IPS-20b (cell line): Measurements from ENCODE around the gene TNFRSF18.
"Not testable (repeated sequence)": the region's sequence is repeated elsewhere in the genome, so short reads cannot be mapped to it uniquely, and the experiment has no call there.

Experiments used
- H3K27ac ChIP-seq: one replicate; pipeline ENCODE4 v1.5.1; 2013; ENCODE audit warnings: low read length
- H3K27me3 ChIP-seq: 2 replicates; pipeline ENCODE4 v1.6.1; 2013; ENCODE audit warnings: mild to moderate bottlenecking, low read length, inconsistent platforms; ENCODE audit not compliant: insufficient read depth
- H3K36me3 ChIP-seq: 2 replicates; pipeline ENCODE4 v1.6.1; 2013; ENCODE audit warnings: low read depth, mild to moderate bottlenecking, inconsistent platforms, low read length, moderate library complexity; ENCODE audit not compliant: insufficient read depth
- H3K4me1 ChIP-seq: 2 replicates; pipeline ENCODE4 v1.6.1; 2013; ENCODE audit warnings: mild to moderate bottlenecking, control low read depth, inconsistent platforms, low read length, moderate library complexity; ENCODE audit not compliant: insufficient read depth
- H3K4me3 ChIP-seq: 2 replicates; pipeline ENCODE4 v1.5.1; 2013; ENCODE audit warnings: mild to moderate bottlenecking, low read length, inconsistent platforms
- H3K9ac ChIP-seq: 2 replicates; pipeline ENCODE4 v1.6.1; 2013; ENCODE audit warnings: low read depth, mild to moderate bottlenecking, inconsistent platforms, low read length, moderate library complexity
- H3K9me3 ChIP-seq: 2 replicates; pipeline ENCODE4 v1.6.1; 2013; ENCODE audit warnings: mild to moderate bottlenecking, low read depth, low read length, inconsistent platforms; ENCODE audit not compliant: insufficient read depth

The TNFRSF18 gene

GRCh38 chr1:1196431-1197187 is 9.8 kb downstream of the TNFRSF18 start:
- H3K9me3 ChIP-seq: peaks cover 17% of the 10 kb centered on the region
- no peak overlapping the region for H3K27ac ChIP-seq
- no peak overlapping the region for H3K9ac ChIP-seq
- no peaks in the 10 kb centered on the region for H3K36me3 ChIP-seq
- H3K27me3 ChIP-seq: peaks cover 11% of the 10 kb centered on the region
- H3K4me1 ChIP-seq: no peaks in the 10 kb centered on the region
- no peak overlapping the region for H3K4me3 ChIP-seq

- H3K9me3 ChIP-seq: peaks cover 24% of the 10 kb centered on the region
- peaks cover 11% of the 10 kb centered on the region for H3K27me3 ChIP-seq
- not testable (repeated sequence) for H3K4me3 ChIP-seq, H3K36me3 ChIP-seq, H3K4me1 ChIP-seq, H3K9ac ChIP-seq, H3K27ac ChIP-seq
Observed at GRCh38 chr1:1195726-1196125, 10.7 kb downstream of the TNFRSF18 start.

DNA sequence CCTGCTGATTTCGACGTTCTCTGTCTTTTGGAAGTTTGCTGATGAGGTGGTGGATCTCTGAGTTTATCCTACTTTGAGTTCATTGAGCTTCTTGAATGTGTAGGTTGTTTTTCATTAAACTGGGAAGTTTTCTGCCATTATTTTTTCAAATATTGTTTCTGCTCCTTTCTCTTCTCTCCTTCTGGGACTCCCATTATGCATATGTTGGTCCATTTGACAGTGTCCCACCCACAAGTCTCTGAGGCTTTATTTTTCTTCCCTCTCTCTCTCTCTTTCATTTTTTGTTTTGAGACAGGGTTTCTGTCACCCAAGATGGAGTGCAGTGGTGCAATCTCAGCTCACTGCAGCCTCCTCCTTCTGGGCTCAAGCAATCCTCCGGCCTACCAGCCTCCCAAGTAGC is 11.7 kb downstream of the TNFRSF18 start:
- no peak overlapping the region for H3K4me3 ChIP-seq
- H3K27me3 ChIP-seq: peaks cover 1% of the 10 kb centered on the region; the same call in 1 of the 2 replicates
- peaks cover 28% of the 10 kb centered on the region for H3K9me3 ChIP-seq
- H3K4me1 ChIP-seq: no peaks in the 10 kb centered on the region
- H3K36me3 ChIP-seq: no peaks in the 10 kb centered on the region
- no peak overlapping the region for H3K9ac ChIP-seq
- no peak overlapping the region for H3K27ac ChIP-seq

DNA sequence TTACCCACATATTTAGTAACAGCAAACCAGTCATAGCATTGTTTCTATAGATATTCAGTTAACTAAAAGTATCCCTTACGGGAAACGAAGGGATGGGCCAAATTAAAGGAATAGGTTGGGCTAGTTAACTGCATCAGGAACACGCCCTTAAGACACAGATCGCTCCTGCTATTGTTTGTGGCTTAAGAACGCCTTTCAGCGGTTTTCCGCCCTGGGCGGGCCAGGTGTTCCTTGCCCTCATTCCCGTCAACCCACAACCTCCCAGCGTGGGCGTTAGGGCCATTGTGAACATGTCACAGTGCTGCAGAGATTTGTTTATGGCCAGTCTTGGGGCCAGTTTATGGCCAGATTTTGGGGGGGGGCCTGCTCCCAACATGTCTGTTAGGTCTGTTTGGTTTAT is 14.7 kb downstream of the TNFRSF18 start:
- no peaks in the 10 kb centered on the region for H3K4me1 ChIP-seq
- no peaks in the 10 kb centered on the region for H3K36me3 ChIP-seq
- no peaks in the 10 kb centered on the region; the same call in 1 of the 2 replicates for H3K27me3 ChIP-seq
- H3K9ac ChIP-seq: no peak overlapping the region
- H3K9me3 ChIP-seq: peaks cover 28% of the 10 kb centered on the region
- no peak overlapping the region for H3K4me3 ChIP-seq
- no peak overlapping the region for H3K27ac ChIP-seq

- Histone ChIP-seq H3K27ac (no peak overlapping the region), H3K9ac (no peak overlapping the region), H3K4me1 (no peaks in the 10 kb centered on the region), H3K27me3 (no peaks in the 10 kb centered on the region; the same call in 1 of the 2 replicates), H3K4me3 (no peak overlapping the region), H3K9me3 (peaks cover 24% of the 10 kb centered on the region), H3K36me3 (no peaks in the 10 kb centered on the region)
Observed at GRCh38 chr1:1189111-1189510, 17.3 kb downstream of the TNFRSF18 start.

DNA sequence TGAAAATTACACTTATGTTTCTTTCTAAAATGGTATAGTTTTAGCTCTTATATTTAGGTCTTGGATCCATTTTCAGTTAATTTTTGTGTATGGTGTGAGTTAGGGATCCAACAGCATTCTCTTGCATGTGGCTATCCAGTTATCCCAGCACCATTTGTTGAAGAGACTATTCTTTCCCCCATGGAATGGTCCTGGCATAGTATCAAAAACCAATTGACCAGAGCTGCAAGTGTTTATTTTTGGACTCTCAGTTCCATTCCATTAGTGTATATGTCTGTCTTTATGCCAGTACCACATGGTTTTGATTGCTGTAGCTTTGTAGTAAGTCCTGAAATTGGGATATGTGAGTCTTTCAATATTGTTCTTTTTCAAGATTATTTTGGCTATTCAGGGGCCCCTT is 18.5 kb downstream of the TNFRSF18 start:
- Histone ChIP-seq H3K36me3 (no peaks in the 10 kb centered on the region), H3K9ac (no peak overlapping the region), H3K4me1 (no peaks in the 10 kb centered on the region), H3K9me3 (peaks cover 20% of the 10 kb centered on the region), H3K27ac (no peak overlapping the region), H3K27me3 (no peaks in the 10 kb centered on the region; the same call in 1 of the 2 replicates), H3K4me3 (no peak overlapping the region)

DNA sequence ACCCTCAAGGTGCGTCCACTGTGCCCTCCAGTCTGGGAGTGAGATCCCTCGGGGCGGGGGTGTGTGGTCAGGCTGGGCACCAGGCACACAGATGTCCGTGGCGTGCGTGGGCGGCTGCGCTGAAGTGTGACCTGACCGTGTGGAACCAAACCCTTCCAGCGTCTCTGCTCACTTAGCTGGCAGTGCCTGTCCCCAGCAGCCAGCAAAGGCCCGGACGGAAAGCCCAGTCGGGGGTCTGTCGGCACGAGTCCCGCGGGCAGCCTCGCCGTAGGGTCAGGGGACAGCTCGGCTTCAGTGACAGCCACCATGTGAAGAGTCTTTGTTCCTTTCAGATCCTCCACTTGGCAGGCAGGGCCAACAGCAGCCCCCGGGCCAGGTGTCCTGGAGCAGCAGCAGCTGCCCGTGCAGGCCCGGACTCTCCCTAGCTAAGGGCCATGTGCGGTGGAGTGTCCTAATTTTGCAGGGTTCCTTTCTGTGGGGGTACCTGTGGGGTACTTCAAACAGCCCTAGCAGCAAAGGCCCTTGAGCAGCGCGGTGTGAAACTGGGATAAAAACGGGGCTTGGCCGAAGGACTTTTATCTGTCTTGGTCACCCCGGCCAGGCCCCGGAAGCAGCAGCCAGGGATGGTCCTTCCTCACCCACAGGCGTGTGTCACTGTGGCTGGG is 21.2 kb downstream of the TNFRSF18 start:
- no peaks in the 10 kb centered on the region for H3K4me1 ChIP-seq
- no peaks in the 10 kb centered on the region for H3K36me3 ChIP-seq
- H3K27ac ChIP-seq: no peak overlapping the region
- H3K9me3 ChIP-seq: 0 out of 2 replicates have a peak, but pooled peaks cover under 1% of the 10 kb centered on the region
- H3K4me3 ChIP-seq: no peak overlapping the region
- no peaks in the 10 kb centered on the region; the same call in 1 of the 2 replicates for H3K27me3 ChIP-seq
- no peak overlapping the region for H3K9ac ChIP-seq

- H3K4me1 ChIP-seq: no peaks in the 10 kb centered on the region
- no peak overlapping the region for H3K4me3 ChIP-seq
- H3K27ac ChIP-seq: no peak overlapping the region
- no peak overlapping the region for H3K9ac ChIP-seq
- no peaks in the 10 kb centered on the region for H3K9me3 ChIP-seq
- H3K36me3 ChIP-seq: no peaks in the 10 kb centered on the region
- no peaks in the 10 kb centered on the region; the same call in 1 of the 2 replicates for H3K27me3 ChIP-seq
Observed at GRCh38 chr1:1183833-1184775, 22.3 kb downstream of the TNFRSF18 start.

DNA sequence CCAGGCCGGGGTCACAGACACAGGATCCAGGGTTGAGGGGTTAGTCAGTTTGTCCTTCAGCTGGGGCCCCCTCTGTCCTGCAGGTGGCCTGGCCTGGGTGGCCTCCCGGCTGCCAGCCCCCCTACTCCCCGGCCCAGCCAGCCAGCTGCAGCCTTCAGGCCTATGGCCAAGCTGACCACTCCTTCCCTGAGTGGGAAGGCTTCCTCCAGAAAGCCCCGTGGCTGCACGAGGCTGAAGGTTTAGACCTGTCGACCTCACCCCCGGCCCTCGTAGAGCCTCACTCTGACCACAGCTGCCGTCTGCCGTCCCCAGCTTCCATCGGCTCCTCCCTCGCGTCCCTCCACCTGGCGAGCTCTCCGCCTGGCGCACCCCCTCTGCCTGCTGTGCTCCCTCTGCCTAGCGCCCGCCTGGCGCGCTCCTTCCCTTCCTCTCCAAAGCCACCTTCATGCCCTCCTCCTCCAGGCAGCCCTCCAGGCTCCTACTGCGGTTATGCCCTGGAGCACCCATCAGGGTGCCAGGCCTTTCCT is 23.1 kb downstream of the TNFRSF18 start:
- no peaks in the 10 kb centered on the region for H3K36me3 ChIP-seq
- no peak overlapping the region for H3K9ac ChIP-seq
- no peaks in the 10 kb centered on the region for H3K4me1 ChIP-seq
- H3K4me3 ChIP-seq: no peak overlapping the region
- no peak overlapping the region for H3K27ac ChIP-seq
- H3K27me3 ChIP-seq: no peaks in the 10 kb centered on the region
- no peaks in the 10 kb centered on the region for H3K9me3 ChIP-seq

- H3K27ac ChIP-seq: no peak overlapping the region
- H3K36me3 ChIP-seq: no peaks in the 10 kb centered on the region
- no peaks in the 10 kb centered on the region for H3K27me3 ChIP-seq
- H3K9ac ChIP-seq: no peak overlapping the region
- H3K9me3 ChIP-seq: no peaks in the 10 kb centered on the region
- no peak overlapping the region for H3K4me3 ChIP-seq
- no peaks in the 10 kb centered on the region for H3K4me1 ChIP-seq
Observed at GRCh38 chr1:1182491-1183220, 23.7 kb downstream of the TNFRSF18 start.

- Histone ChIP-seq H3K4me1 (peaks cover 2% of the 10 kb centered on the region; the same call in 1 of the 2 replicates), H3K27ac (no peak overlapping the region)
Observed at GRCh38 chr1:1181938-1182410, 24.4 kb downstream of the TNFRSF18 start.

More at GRCh38 chr1:1181938-1182410, 24.4 kb downstream of the TNFRSF18 start:
- no peaks in the 10 kb centered on the region for H3K36me3 ChIP-seq
- H3K4me3 ChIP-seq: no peak overlapping the region
- no peaks in the 10 kb centered on the region for H3K27me3 ChIP-seq
- H3K9ac ChIP-seq: no peak overlapping the region
- H3K9me3 ChIP-seq: no peaks in the 10 kb centered on the region
